ENCODE data around the gene KLHDC8A. TPM values are rescaled to one million over a fixed set of nuclear protein-coding genes. Genes with fewer than 3 reads are reported as not detected.

Gene KLHDC8A
- total and polyA plus RNA-seq, 2 of the 13 experiments (the other 11 are each of a cell fraction or from before 2014, with no cell fraction given), result not detected

DNA sequence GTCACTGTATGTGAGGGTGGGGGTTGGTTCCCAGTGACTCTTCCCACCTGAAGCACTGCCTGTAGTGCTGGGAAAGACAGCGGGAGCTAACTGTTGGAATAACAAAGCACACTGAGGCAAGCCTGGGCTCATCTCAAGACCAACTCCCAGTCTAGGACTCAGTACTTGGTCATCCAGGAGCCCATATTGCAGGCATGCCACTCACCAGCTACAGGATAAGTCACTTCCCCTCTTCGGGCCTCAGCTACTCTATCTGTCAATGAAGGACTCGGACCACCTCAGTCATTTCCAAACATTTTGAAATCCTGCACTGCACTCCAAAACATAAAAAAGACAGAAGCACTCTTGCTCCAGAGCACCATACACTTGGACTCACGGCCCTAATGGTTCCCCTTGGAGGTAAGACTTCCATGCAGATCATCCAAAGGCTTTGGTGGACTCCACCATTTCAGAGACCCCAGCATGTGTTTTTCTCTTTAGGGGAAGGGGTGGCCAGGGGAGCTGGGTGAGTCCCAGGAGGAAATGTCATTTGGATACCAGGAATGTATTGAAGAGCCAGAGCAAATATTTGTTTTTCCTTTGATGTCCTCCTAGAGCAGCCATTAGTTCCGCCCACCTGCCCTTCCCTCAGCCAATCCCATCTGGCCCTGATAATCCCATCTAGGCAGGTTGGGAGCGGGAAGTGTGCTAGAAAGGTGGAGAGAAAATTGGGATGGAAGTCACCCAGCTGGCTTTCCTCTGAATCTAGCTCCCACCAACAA, 38.3 kb downstream of the KLHDC8A start:
- Histone ChIP-seq H2AFZ (ENCODE audit: low read length) (no peak overlapping the region), H3K27me3 (ENCODE audit: control insufficient read depth in 1 of 2, insufficient read depth in 2 of 2, low read length in 2 of 2) (no peaks in the 10 kb centered on the region; a peak in 2 of 5 replicates), H3K4me2 (ENCODE audit: low read depth, low read length) (peak overlapping the region; percentile 95), H4K20me1 (ENCODE audit: insufficient read depth, low read length) (no peaks in the 10 kb centered on the region; the same call in 1 of the 2 replicates), H3K9me3 (ENCODE audit: low read length) (no peaks in the 10 kb centered on the region), H3K4me1 (ENCODE audit: insufficient read depth, low read length) (peaks cover 82% of the 10 kb centered on the region), H3K9ac (ENCODE audit: insufficient read depth, low read depth, low read length) (peak overlapping the region; percentile 48), H3K4me3 (replicated peaks in 1 of 3; ENCODE audit: insufficient read depth in 1 of 3, low read depth in 2 of 3, low read length in 3 of 3) (peak overlapping the region; percentile 43 to 64 (median 54)), H3K27ac (ENCODE audit: extremely low read length, insufficient read depth, low read length) (peak overlapping the region; percentile 70), H3K79me2 (ENCODE audit: insufficient read depth, low read length) (peaks cover 21% of the 10 kb centered on the region), H3K36me3 (replicated peaks in 1 of 2; ENCODE audit: control insufficient read depth in 1 of 2, insufficient read depth in 2 of 2, low read length in 2 of 2) (no peaks in the 10 kb centered on the region)
- peak; percentile 93 for DNase-seq (ENCODE audit: low spot score)
- intact Hi-C loops (cut with micrococcal nuclease; ENCODE audit: unreplicated experiment), result loop anchor here (5.0 kb wide), 1 partner anchor 196 kb away; the partner anchor contains the start of gene RBBP5
- peak; percentile 92 for FAIRE-seq
- no TSS peak for BruUV-seq (replicated peaks)
- WGBS (ENCODE audit: low lambda C conversion rate), result 0% methylated on average over 4 of the region's 6 CpGs
- ChIA-PET CTCF (ENCODE audit: low intra/inter-chr PET ratio, low total read pairs) (interaction anchor here (1.5 kb wide), 1 partner anchor 45 kb away, joined by 6 read pairs; no protein-coding TSS in a partner anchor), POLR2A (interaction anchor here (0.9 to 3.9 kb wide), 15 partner anchors 11 to 197 kb away, joined by 3 to 71 read pairs (median 8); partner anchors contain the start of genes RBBP5 and TMCC2)
- peak; percentile 75 for ATAC-seq
- in situ Hi-C loops (cut with HindIII; ENCODE audit: extremely low pct_ligation_motif_present, low pct_unique_long_range_greater_than_20kb), result no loop called here
- TF ChIP-seq SETDB1 (CRISPR knock-in tag; IDR thresholded peaks at IDR 0.05; ENCODE audit: borderline replicate concordance) (no peak), MED8 (CRISPR knock-in tag; IDR thresholded peaks at IDR 0.05; ENCODE audit: insufficient replicate concordance) (no peak), ZBTB7A (CRISPR knock-in tag; IDR thresholded peaks at IDR 0.05) (no peak; the same call in 1 of the 2 replicates), ZNF614 (CRISPR knock-in tag; IDR thresholded peaks at IDR 0.05; ENCODE audit: borderline replicate concordance) (no peak), ZNF841 (CRISPR knock-in tag; IDR thresholded peaks at IDR 0.05; ENCODE audit: borderline replicate concordance) (no peak), KDM2A (CRISPR knock-in tag; IDR thresholded peaks at IDR 0.05; ENCODE audit: borderline replicate concordance, low read depth) (no peak), TEAD2 (CRISPR knock-in tag; IDR thresholded peaks at IDR 0.05) (no peak), GMEB2 (CRISPR knock-in tag; IDR thresholded peaks at IDR 0.05; ENCODE audit: low read depth) (no peak), ERF (CRISPR knock-in tag; IDR thresholded peaks at IDR 0.05) (no peak), ZNF383 (CRISPR knock-in tag; IDR thresholded peaks at IDR 0.05; ENCODE audit: borderline replicate concordance) (no peak), ZNF331 (CRISPR knock-in tag; IDR thresholded peaks at IDR 0.05) (no peak), ZNF776 (CRISPR knock-in tag; IDR thresholded peaks at IDR 0.05) (no peak), MAFK (conservative IDR thresholded peaks at IDR 0.05 in 1 of 2, IDR thresholded peaks at IDR 0.05 in 1 of 2; ENCODE audit: low read length in 2 of 2) (no peak), CAMTA2 (CRISPR knock-in tag; IDR thresholded peaks at IDR 0.05; ENCODE audit: borderline replicate concordance) (no peak), SMYD3 (CRISPR knock-in tag; IDR thresholded peaks at IDR 0.05) (no peak), NKX3-1 (CRISPR knock-in tag; IDR thresholded peaks at IDR 0.05) (no peak), GATAD2A (CRISPR knock-in tag; IDR thresholded peaks at IDR 0.05) (peak; percentile 41)
- TF ChIP-seq, protein P1, sequence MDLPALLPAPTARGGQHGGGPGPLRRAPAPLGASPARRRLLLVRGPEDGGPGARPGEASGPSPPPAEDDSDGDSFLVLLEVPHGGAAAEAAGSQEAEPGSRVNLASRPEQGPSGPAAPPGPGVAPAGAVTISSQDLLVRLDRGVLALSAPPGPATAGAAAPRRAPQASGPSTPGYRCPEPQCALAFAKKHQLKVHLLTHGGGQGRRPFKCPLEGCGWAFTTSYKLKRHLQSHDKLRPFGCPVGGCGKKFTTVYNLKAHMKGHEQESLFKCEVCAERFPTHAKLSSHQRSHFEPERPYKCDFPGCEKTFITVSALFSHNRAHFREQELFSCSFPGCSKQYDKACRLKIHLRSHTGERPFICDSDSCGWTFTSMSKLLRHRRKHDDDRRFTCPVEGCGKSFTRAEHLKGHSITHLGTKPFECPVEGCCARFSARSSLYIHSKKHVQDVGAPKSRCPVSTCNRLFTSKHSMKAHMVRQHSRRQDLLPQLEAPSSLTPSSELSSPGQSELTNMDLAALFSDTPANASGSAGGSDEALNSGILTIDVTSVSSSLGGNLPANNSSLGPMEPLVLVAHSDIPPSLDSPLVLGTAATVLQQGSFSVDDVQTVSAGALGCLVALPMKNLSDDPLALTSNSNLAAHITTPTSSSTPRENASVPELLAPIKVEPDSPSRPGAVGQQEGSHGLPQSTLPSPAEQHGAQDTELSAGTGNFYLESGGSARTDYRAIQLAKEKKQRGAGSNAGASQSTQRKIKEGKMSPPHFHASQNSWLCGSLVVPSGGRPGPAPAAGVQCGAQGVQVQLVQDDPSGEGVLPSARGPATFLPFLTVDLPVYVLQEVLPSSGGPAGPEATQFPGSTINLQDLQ (CRISPR knock-in tag; IDR thresholded peaks at IDR 0.05), result no peak
- TF ChIP-seq, protein P2, sequence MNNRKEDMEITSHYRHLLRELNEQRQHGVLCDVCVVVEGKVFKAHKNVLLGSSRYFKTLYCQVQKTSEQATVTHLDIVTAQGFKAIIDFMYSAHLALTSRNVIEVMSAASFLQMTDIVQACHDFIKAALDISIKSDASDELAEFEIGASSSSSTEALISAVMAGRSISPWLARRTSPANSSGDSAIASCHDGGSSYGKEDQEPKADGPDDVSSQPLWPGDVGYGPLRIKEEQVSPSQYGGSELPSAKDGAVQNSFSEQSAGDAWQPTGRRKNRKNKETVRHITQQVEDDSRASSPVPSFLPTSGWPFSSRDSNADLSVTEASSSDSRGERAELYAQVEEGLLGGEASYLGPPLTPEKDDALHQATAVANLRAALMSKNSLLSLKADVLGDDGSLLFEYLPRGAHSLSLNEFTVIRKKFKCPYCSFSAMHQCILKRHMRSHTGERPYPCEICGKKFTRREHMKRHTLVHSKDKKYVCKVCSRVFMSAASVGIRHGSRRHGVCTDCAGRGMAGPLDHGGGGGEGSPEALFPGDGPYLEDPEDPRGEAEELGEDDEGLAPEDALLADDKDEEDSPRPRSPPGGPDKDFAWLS (CRISPR knock-in tag; IDR thresholded peaks at IDR 0.05; ENCODE audit: borderline replicate concordance), result no peak

All from HepG2 (cell line).